Stimulated activated naive CD4-positive, alpha-beta T cell treated with Interleukin-2 at 50 U/mL for 16 hours (primary cell): ENCODE data around the gene IMPDH2.

Experiments used
- DNase-seq: peaks from one replicate; lab custom pipeline; 2025; lab: John Stamatoyannopoulos, UW

The IMPDH2 gene

DNA sequence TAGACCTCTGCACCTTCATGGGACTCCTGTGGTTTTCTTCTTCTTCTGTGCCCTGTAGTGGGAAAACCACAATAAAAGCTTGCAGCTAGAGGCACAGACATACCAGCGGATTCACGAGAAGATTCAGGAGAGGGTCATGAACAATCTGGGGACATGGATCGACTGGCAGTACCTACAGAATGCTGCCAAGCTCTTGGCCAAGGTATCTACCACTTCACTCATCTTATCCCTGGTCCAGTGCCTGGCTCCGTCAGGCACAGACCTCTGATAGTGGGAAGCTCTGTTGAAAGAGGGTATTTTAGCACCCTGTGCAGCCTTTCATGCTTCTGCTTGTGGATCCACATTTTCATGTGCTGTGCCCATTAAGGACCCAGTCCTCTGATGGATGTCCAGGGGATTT is 48.9 kb downstream of the IMPDH2 start:
- no peak for DNase-seq

GRCh38 chr3:48979451-48979850 is 49.7 kb downstream of the IMPDH2 start:
- DNase-seq = no peak
